Measurements from ENCODE around the gene PHF14. TPM values are rescaled to one million over a fixed set of nuclear protein-coding genes. Genes with fewer than 3 reads are reported as not detected.

The PHF14 gene
- total and polyA plus RNA-seq, 3 donors from 2014 or later, result 11.2 to 55.7 (median 48.3) TPM

DNA sequence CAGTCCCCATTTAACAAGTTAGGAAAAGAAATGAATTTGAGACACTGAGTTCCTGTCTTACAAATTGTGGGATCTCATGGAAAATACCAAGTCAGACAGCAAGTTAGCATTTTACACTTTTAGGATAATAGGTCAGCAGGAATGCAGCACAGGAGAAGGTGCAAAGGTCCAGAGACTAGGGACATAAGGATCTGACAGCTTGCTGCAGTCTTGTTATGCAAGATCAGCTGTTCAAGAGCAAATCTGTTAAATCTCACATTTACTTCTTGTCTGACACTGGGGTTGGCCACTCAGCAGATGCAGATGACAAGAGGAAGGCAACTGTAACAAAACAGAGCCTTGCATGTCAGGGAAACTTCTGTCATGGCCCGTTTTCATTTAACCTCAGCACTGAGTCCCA is 239.6 kb downstream of the PHF14 start:
- no peak for DNase-seq
- peak overlapping the region in 1 of 2 donors; percentile 0 for H3K27ac ChIP-seq
- H3K27me3 ChIP-seq, result no peaks in the 10 kb centered on the region
- no peaks in the 10 kb centered on the region for H3K36me3 ChIP-seq (ENCODE audit: low read depth, missing control alignments)
- H3K9me3 ChIP-seq, result no peaks in the 10 kb centered on the region
- 19 to 62% methylated on average over 1 of the region's 1 CpG for WGBS, 2 donors
- H3K4me1 ChIP-seq, result no peaks in the 10 kb centered on the region
- no peak for TF ChIP-seq POLR2A (IDR thresholded peaks at IDR 0.05)
- TF ChIP-seq, protein P1, sequence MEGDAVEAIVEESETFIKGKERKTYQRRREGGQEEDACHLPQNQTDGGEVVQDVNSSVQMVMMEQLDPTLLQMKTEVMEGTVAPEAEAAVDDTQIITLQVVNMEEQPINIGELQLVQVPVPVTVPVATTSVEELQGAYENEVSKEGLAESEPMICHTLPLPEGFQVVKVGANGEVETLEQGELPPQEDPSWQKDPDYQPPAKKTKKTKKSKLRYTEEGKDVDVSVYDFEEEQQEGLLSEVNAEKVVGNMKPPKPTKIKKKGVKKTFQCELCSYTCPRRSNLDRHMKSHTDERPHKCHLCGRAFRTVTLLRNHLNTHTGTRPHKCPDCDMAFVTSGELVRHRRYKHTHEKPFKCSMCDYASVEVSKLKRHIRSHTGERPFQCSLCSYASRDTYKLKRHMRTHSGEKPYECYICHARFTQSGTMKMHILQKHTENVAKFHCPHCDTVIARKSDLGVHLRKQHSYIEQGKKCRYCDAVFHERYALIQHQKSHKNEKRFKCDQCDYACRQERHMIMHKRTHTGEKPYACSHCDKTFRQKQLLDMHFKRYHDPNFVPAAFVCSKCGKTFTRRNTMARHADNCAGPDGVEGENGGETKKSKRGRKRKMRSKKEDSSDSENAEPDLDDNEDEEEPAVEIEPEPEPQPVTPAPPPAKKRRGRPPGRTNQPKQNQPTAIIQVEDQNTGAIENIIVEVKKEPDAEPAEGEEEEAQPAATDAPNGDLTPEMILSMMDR (IDR thresholded peaks at IDR 0.05), result no peak
- intact Hi-C loops (cut with DNase I; ENCODE audit: low total_unique reads), result no loop called here
- no peak overlapping the region for H3K4me3 ChIP-seq

DNA sequence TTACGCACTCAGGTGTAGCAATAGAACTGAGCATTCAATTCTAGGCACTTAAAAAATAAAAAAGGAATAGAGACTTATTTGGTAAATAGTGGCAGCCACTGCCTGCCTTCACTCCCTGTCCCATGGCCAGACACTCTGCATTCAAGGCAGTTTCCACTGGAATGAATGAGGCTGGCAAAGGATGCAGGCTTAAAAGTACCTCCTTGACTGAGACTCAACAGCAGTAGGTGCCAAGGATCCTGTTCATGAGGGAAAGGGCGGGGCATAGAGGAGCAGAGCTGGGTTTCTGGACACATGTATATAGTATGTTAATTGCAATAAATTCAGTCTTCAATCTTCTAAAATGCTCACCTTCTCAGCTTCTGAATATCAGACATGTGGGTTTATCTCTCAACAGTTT is 242.6 kb downstream of the PHF14 start:
- 95 to 100% methylated on average over 2 of the region's 2 CpGs for WGBS, 2 donors
- TF ChIP-seq POLR2A (IDR thresholded peaks at IDR 0.05), result no peak
- TF ChIP-seq, protein P1 (IDR thresholded peaks at IDR 0.05), result no peak
- Histone ChIP-seq H3K4me3 (no peak overlapping the region), H3K4me1 (peaks cover 2% of the 10 kb centered on the region), H3K9me3 (no peaks in the 10 kb centered on the region), H3K36me3 (ENCODE audit: low read depth, missing control alignments) (no peaks in the 10 kb centered on the region), H3K27me3 (no peaks in the 10 kb centered on the region), H3K27ac (no peak overlapping the region)
- intact Hi-C loops (cut with DNase I; ENCODE audit: low total_unique reads), result no loop called here
- DNase-seq, result no peak

DNA sequence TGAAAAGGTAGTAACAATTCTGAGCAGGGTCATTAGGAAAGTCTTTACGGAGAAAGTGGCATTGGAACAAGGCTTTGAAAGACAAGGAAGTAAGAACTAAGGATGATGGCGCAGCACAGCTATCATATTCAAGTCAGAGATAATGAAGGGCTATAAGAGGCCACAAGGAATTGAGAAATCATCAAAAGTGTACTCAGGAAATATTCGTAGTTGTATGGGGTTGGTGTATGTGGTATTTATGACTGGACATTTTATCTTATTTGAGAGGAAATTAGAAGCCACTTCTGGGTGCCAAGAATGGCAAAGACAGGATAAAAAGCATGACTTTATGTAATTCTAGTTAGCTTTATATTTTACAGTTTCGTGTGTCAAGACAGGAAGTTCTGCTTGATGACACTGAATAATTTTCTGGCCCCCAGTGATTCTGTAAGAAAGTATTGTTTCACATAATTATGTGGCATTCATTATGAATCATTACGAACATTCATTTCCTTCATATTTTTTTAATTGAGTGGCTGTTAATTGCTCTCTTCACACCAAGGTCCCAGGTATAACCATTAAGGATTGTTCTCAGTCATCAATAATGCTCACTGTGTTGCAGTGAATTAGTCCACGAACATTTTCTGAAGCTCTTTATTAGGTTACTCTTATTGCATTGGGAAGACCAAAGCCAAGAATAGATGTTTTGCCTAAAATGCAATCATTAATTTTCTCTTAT is 244.3 kb downstream of the PHF14 start:
- H3K36me3 ChIP-seq (ENCODE audit: low read depth, missing control alignments), result no peaks in the 10 kb centered on the region
- H3K27ac ChIP-seq, result no peak overlapping the region
- no peak for DNase-seq
- TF ChIP-seq, protein P1 (IDR thresholded peaks at IDR 0.05), result no peak
- TF ChIP-seq POLR2A (IDR thresholded peaks at IDR 0.05), result no peak
- no peaks in the 10 kb centered on the region for H3K9me3 ChIP-seq
- no peaks in the 10 kb centered on the region for H3K27me3 ChIP-seq
- 89 to 91% methylated on average over 6 of the region's 6 CpGs for WGBS, 2 donors
- intact Hi-C loops (cut with DNase I; ENCODE audit: low total_unique reads), result no loop called here
- H3K4me1 ChIP-seq, result peaks cover 12% of the 10 kb centered on the region
- H3K4me3 ChIP-seq, result no peak overlapping the region
